HEK293T (cell line): Measurements from ENCODE around the gene RAD51.

Source experiments
- ARNT ChIP-seq: fragments of 450-650 bp; IDR thresholded peaks from 2 replicates; pipeline ENCODE4 v1.6.1; 2017; ENCODE audit warnings: mild to moderate bottlenecking
- BHLHE40 ChIP-seq: fragments of 450-650 bp; IDR thresholded peaks from 2 replicates; pipeline ENCODE4 v1.6.1; 2016; ENCODE audit warnings: mild to moderate bottlenecking, moderate library complexity, borderline replicate concordance
- ELF4 ChIP-seq: fragments of 450-650 bp; IDR thresholded peaks from 2 replicates; pipeline ENCODE4 v1.6.1; 2017; ENCODE audit warnings: antibody characterized with exemption
- FOXM1 ChIP-seq: fragments of 450-650 bp; IDR thresholded peaks from 2 replicates; pipeline ENCODE4 v1.6.1; 2017; ENCODE audit warnings: mild to moderate bottlenecking, borderline replicate concordance
- HDGF ChIP-seq: fragments of 450-650 bp; IDR thresholded peaks from 2 replicates; pipeline ENCODE4 v1.6.1; 2017; ENCODE audit warnings: antibody characterized with exemption, borderline replicate concordance
- L3MBTL2 ChIP-seq: fragments of 450-650 bp; conservative IDR thresholded peaks from 2 replicates; pipeline ENCODE4 v1.6.1; 2016; ENCODE audit warnings: mild to moderate bottlenecking
- SP1 ChIP-seq: fragments of 450-650 bp; IDR thresholded peaks from 2 replicates; pipeline ENCODE4 v1.6.1; 2017
- SUZ12 ChIP-seq: fragments of 450-650 bp; IDR thresholded peaks from 2 replicates; pipeline ENCODE4 v1.6.1; 2016; ENCODE audit warnings: mild to moderate bottlenecking
- ZNF384 ChIP-seq: fragments of 450-650 bp; IDR thresholded peaks from 2 replicates; pipeline ENCODE4 v1.6.1; 2016

DNA sequence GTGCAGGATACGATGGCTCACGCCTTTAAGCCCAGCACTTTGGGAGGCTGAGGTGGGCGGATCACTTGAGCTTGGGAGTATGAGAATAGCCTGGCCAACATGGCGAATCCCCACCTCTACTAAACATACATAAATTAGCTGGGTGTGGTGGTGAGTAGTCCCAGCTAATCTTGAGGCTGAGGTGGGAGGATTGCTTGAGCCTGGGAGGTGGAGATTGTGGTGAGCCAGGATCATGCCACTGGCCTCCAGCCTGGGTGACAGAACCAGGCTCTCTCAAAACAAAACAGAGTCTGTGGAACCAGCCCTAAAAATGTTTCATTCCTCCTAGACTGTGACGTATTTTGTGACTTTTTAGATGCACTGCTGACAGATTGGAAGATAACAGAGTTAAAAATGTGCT lies 34.3 kb upstream of the RAD51 start:
- TF ChIP-seq SP1, result no peak
- TF ChIP-seq ZNF384, result no peak
- no peak for TF ChIP-seq ELF4
- TF ChIP-seq L3MBTL2, result no peak
- no peak for TF ChIP-seq HDGF
- TF ChIP-seq SUZ12, result no peak
- TF ChIP-seq FOXM1, result no peak
- TF ChIP-seq BHLHE40, result no peak
- no peak for TF ChIP-seq ARNT
